Astrocyte (in vitro differentiated cells and primary cell): Measurements from ENCODE around the gene FERMT3.

Source experiments
- EZH2 ChIP-seq: IDR thresholded peaks from 2 replicates; pipeline ENCODE4 v1.6.1; 2012; ENCODE audit warnings: mild to moderate bottlenecking, low read length, inconsistent platforms; ENCODE audit not compliant: insufficient read depth
- TF ChIP-seq, protein P1 (sequence below): IDR thresholded peaks from 2 replicates; pipeline ENCODE4 v1.5.1; 2011; ENCODE audit warnings: low read depth, mild to moderate bottlenecking, inconsistent platforms, low read length, moderate library complexity; ENCODE audit not compliant: insufficient read depth

DNA sequence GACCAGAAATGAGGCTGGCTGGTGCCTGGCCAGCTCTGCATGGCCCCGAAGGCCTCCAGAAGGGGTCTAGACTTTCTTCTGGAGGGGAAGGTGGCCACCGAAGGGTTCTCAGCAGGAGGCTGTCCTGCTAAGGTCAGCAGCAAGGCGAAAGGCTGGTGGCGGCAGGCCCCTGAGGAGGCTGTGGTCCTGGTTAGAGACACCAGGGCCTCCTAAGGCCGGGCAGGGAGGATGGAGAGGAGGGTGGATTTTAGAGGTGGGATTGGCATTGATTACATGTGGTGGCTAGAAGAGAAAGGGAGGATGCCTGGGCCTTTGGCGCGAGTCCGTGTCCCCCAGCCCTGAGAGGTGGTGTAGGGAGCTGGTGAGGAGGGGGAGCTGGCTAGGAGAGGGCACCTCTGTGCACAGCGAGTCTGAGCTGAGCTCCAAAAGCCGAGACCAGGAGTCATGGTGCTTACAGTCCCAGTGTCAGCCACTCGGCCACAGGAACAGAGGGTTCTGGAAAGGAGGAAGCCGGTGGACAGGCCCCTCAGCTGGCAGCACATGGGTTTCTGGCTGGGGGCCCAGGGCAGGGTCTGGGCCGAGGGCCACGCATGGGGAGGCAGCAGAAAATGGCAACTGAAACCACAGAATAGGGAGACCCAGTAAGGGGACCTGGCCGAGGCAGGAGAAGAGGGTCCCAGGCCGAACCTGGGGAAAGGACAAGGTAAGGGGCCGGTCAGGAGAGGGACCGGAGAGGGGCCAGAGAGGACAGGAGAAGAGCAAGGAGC lies 2.5 kb downstream of the FERMT3 start:
- TF ChIP-seq, protein P1, sequence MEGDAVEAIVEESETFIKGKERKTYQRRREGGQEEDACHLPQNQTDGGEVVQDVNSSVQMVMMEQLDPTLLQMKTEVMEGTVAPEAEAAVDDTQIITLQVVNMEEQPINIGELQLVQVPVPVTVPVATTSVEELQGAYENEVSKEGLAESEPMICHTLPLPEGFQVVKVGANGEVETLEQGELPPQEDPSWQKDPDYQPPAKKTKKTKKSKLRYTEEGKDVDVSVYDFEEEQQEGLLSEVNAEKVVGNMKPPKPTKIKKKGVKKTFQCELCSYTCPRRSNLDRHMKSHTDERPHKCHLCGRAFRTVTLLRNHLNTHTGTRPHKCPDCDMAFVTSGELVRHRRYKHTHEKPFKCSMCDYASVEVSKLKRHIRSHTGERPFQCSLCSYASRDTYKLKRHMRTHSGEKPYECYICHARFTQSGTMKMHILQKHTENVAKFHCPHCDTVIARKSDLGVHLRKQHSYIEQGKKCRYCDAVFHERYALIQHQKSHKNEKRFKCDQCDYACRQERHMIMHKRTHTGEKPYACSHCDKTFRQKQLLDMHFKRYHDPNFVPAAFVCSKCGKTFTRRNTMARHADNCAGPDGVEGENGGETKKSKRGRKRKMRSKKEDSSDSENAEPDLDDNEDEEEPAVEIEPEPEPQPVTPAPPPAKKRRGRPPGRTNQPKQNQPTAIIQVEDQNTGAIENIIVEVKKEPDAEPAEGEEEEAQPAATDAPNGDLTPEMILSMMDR: no peak
- TF ChIP-seq EZH2: no peak
